ENCODE measurements around the gene SGSM1.

GRCh38 chr22:24859587-24859986 is 53.6 kb downstream of the SGSM1 start:
- TF ChIP-seq CTCF (IDR thresholded peaks at IDR 0.05 in 8 of 11, conservative IDR thresholded peaks at IDR 0.05 in 3 of 11) (no peak), POLR2A (IDR thresholded peaks at IDR 0.05) (no peak), POLR2AphosphoS5 (IDR thresholded peaks at IDR 0.05) (no peak)
